H9 (cell line): ENCODE measurements around the gene HOATZ. TPM values are rescaled to one million over a fixed set of nuclear protein-coding genes. Genes with fewer than 3 reads are reported as not detected.

Experiments used
- DNase-seq: peaks from one replicate; pipeline ENCODE4 v3.0.0-alpha.2; 2017
- H2AFZ ChIP-seq: one replicate; pipeline ENCODE4 v1.6.1; 2013; ENCODE audit warnings: mild to moderate bottlenecking, low read length, control low read depth, moderate library complexity
- H2AK5ac ChIP-seq: 2 replicates; pipeline ENCODE4 v1.6.1; 2013; ENCODE audit warnings: low read length, control low read depth, mixed read lengths; ENCODE audit not compliant: insufficient read length
- H2BK120ac ChIP-seq: one replicate; pipeline ENCODE4 v1.6.1; 2013; ENCODE audit warnings: low read depth, mild to moderate bottlenecking, low read length, control low read depth, inconsistent platforms; ENCODE audit not compliant: poor library complexity, severe bottlenecking
- H2BK12ac ChIP-seq: 2 replicates; pipeline ENCODE4 v1.6.1; 2013; ENCODE audit warnings: low read length, control low read depth, mixed read lengths, low read depth; ENCODE audit not compliant: insufficient read length
- H2BK15ac ChIP-seq: 2 replicates; pipeline ENCODE4 v1.6.1; 2013; ENCODE audit warnings: low read depth, low read length, control low read depth
- H2BK20ac ChIP-seq: one replicate; pipeline ENCODE4 v1.6.1; 2013; ENCODE audit warnings: low read depth, mild to moderate bottlenecking, low read length, control low read depth, inconsistent platforms; ENCODE audit not compliant: poor library complexity, severe bottlenecking
- H2BK5ac ChIP-seq: 2 replicates; pipeline ENCODE4 v1.6.1; 2013; ENCODE audit warnings: low read length, control low read depth, mixed read lengths; ENCODE audit not compliant: insufficient read length
- H3K14ac ChIP-seq: 2 replicates; pipeline ENCODE4 v1.6.1; 2013; ENCODE audit warnings: low read length, control low read depth; ENCODE audit not compliant: insufficient read depth
- H3K18ac ChIP-seq: 2 replicates; pipeline ENCODE4 v1.6.1; 2013; ENCODE audit warnings: low read depth, mild to moderate bottlenecking, mixed read lengths, low read length, control low read depth; ENCODE audit not compliant: insufficient read length
- H3K23ac ChIP-seq: 2 replicates; pipeline ENCODE4 v1.6.1; 2013; ENCODE audit warnings: low read length, control low read depth, mixed read lengths, low read depth; ENCODE audit not compliant: insufficient read length
- H3K23me2 ChIP-seq: 2 replicates; pipeline ENCODE4 v1.6.1; 2013; ENCODE audit warnings: low read depth, mild to moderate bottlenecking, mixed read lengths, low read length, control low read depth; ENCODE audit not compliant: insufficient read length, poor library complexity, severe bottlenecking
- H3K27ac ChIP-seq: 2 replicates; pipeline ENCODE4 v1.5.1; 2013; ENCODE audit warnings: low read length, control low read depth, mixed read lengths, low read depth; ENCODE audit not compliant: insufficient read length
- H3K27me3 ChIP-seq: 2 replicates; pipeline ENCODE4 v1.6.1; 2013; ENCODE audit warnings: low read length, control low read depth, inconsistent platforms; ENCODE audit not compliant: insufficient read depth
- H3K4ac ChIP-seq: 2 replicates; pipeline ENCODE4 v1.6.1; 2013; ENCODE audit warnings: low read depth, mild to moderate bottlenecking, control low read depth, inconsistent platforms, low read length, moderate library complexity
- H3K4me1 ChIP-seq: 2 replicates; pipeline ENCODE4 v1.6.1; 2013; ENCODE audit warnings: low read length, control low read depth, inconsistent platforms; ENCODE audit not compliant: insufficient read depth
- H3K4me2 ChIP-seq: 2 replicates; pipeline ENCODE4 v1.6.1; 2013; ENCODE audit warnings: low read length, control low read depth, mixed read lengths; ENCODE audit not compliant: insufficient read length, insufficient read depth
- H3K56ac ChIP-seq: 2 replicates; pipeline ENCODE4 v1.6.1; 2013; ENCODE audit warnings: low read depth, mild to moderate bottlenecking, mixed read lengths, low read length, control low read depth; ENCODE audit not compliant: insufficient read length
- H3K79me1 ChIP-seq: 2 replicates; pipeline ENCODE4 v1.6.1; 2013; ENCODE audit warnings: low read depth, mild to moderate bottlenecking, moderate library complexity, low read length, control low read depth, inconsistent platforms; ENCODE audit not compliant: insufficient read depth, poor library complexity, severe bottlenecking
- H3K79me2 ChIP-seq: 2 replicates; pipeline ENCODE4 v1.6.1; 2013; ENCODE audit warnings: low read length, control low read depth, inconsistent platforms; ENCODE audit not compliant: insufficient read depth
- H3K9ac ChIP-seq: 2 replicates; pipeline ENCODE4 v1.6.1; 2013; ENCODE audit warnings: low read length, control low read depth, mixed read lengths; ENCODE audit not compliant: insufficient read length; ENCODE audit errors: extremely low read depth
- H3K9me3 ChIP-seq: one replicate; pipeline ENCODE4 v1.6.1; 2013; ENCODE audit warnings: low read depth, low read length, inconsistent platforms; ENCODE audit not compliant: control insufficient read depth
- H3T11ph ChIP-seq: one replicate; pipeline ENCODE4 v1.6.1; 2013; ENCODE audit warnings: mild to moderate bottlenecking, low read length, control low read depth, inconsistent platforms
- H4K20me1 ChIP-seq: one replicate; pipeline ENCODE4 v1.6.1; 2013; ENCODE audit not compliant: control insufficient read depth, insufficient read length, insufficient read depth
- H4K5ac ChIP-seq: 2 replicates; pipeline ENCODE4 v1.6.1; 2013; ENCODE audit warnings: low read depth, mild to moderate bottlenecking, mixed read lengths, low read length, control low read depth; ENCODE audit not compliant: insufficient read length
- H4K8ac ChIP-seq: replicated peaks from 2 replicates; pipeline ENCODE4 v1.6.1; 2013; ENCODE audit warnings: low read length, control low read depth, mixed read lengths, low read depth; ENCODE audit not compliant: insufficient read length
- H4K91ac ChIP-seq: 2 replicates; pipeline ENCODE4 v1.6.1; 2013; ENCODE audit warnings: low read depth, mild to moderate bottlenecking, moderate library complexity, mixed read lengths, low read length, control low read depth; ENCODE audit not compliant: insufficient read length
- H3K27ac Mint-ChIP-seq, 3 experiments: 2 replicates in 2 of 3; 3 replicates in 1 of 3; pipeline ENCODE4 v1.8.0; 2020 to 2021; ENCODE audit warnings: mixed read lengths in 3 of 3, mild to moderate bottlenecking in 1 of 3, moderate library complexity in 1 of 3
- H3K27me3 Mint-ChIP-seq: 2 replicates; pipeline ENCODE4 v1.8.0; 2021; ENCODE audit warnings: low read depth, mild to moderate bottlenecking, moderate library complexity, mixed read lengths
- H3K36me3 Mint-ChIP-seq, 3 experiments: 2 replicates in 2 of 3; 3 replicates in 1 of 3; pipeline ENCODE4 v1.8.0; 2020 to 2021; ENCODE audit warnings: low read depth in 3 of 3, mixed read lengths in 3 of 3; ENCODE audit not compliant: insufficient read depth in 1 of 3
- H3K4me1 Mint-ChIP-seq, 2 experiments: 2 replicates each; pipeline ENCODE4 v1.8.0; 2020; ENCODE audit warnings: mixed read lengths in 2 of 2
- H3K4me3 Mint-ChIP-seq, 2 experiments: 2 replicates in 1 of 2; 3 replicates in 1 of 2; pipeline ENCODE4 v1.8.0; 2020 to 2021; ENCODE audit warnings: mild to moderate bottlenecking in 2 of 2, mixed read lengths in 2 of 2, moderate library complexity in 1 of 2
- H3K9me3 Mint-ChIP-seq, 2 experiments: 2 replicates in 1 of 2; 3 replicates in 1 of 2; pipeline ENCODE4 v1.8.0; 2020; ENCODE audit warnings: mild to moderate bottlenecking in 2 of 2, mixed read lengths in 2 of 2, moderate library complexity in 1 of 2
- CTCF ChIP-seq: fragments of 200-600 bp; sonication (generic); conservative IDR thresholded peaks from 3 replicates; pipeline ENCODE4 v1.8.0; 2021; ENCODE audit warnings: antibody characterized with exemption, mild to moderate bottlenecking
- WGBS: extraction: QIAGEN DNeasy Blood & Tissue Kit; methylation state at CpG from one replicate; pipeline ENCODE4 v1.1.7; 2013; ENCODE audit warnings: missing lambda C conversion rate, low lambda C conversion rate, mixed read lengths; ENCODE audit not compliant: insufficient read length; ENCODE audit errors: extremely low coverage; 5-methylcytosine and 5-hydroxymethylcytosine counted together
- total RNA-seq: library from RNA; stranded (reverse); gene quantifications from 2 replicates; pipeline ENCODE4 v1.2.1, GENCODE V29; 2021

HOATZ gene
- total RNA-seq, 1 experiment from 2014 or later, result not detected

GRCh38 chr11:111510311-111510710 lies 4.3 kb upstream of the HOATZ start:
- Histone ChIP-seq H3K23me2 (peaks cover 15% of the 10 kb centered on the region), H3K9ac (no peak overlapping the region), H3K4me2 (no peak overlapping the region), H3K56ac (no peak overlapping the region), H3K27ac (no peak overlapping the region), H4K8ac (no peak overlapping the region), H3K27me3 (peaks cover 13% of the 10 kb centered on the region; the same call in 1 of the 2 replicates), H4K5ac (no peak overlapping the region), H2BK20ac (no peak overlapping the region), H3K4me1 (peaks cover 3% of the 10 kb centered on the region; the same call in 1 of the 2 replicates), H3K23ac (no peak overlapping the region), H2BK5ac (no peak overlapping the region), H2BK15ac (no peak overlapping the region), H3K18ac (no peak overlapping the region), H2AK5ac (no peak overlapping the region), H3K79me1 (no peaks in the 10 kb centered on the region), H3K79me2 (no peaks in the 10 kb centered on the region), H2BK12ac (no peak overlapping the region), H4K20me1 (no peaks in the 10 kb centered on the region), H3K4ac (no peak overlapping the region), H4K91ac (no peak overlapping the region), H2AFZ (no peak overlapping the region), H3T11ph (no peak overlapping the region), H3K14ac (no peak overlapping the region), H3K9me3 (no peaks in the 10 kb centered on the region), H2BK120ac (no peak overlapping the region)
- Mint-ChIP-seq H3K4me3 (no peak overlapping the region), H3K9me3 (no peaks in the 10 kb centered on the region; a peak in 1 of 5 replicates), H3K27ac (peak overlapping the region in 1 of 3 experiments; percentile 3; a peak in 1 of 7 replicates), H3K36me3 (no peaks in the 10 kb centered on the region), H3K27me3 (peaks cover 39% of the 10 kb centered on the region), H3K4me1 (peaks cover 11 to 18% of the 10 kb centered on the region in 2 experiments)
- DNase-seq, result no peak
- WGBS, result no CpG with 5 or more reads among the region's 1 CpG
- TF ChIP-seq CTCF, result no peak
